NT2/D1 (cell line): ENCODE measurements around the gene NFIA.
A peak's percentile ranks its signal among the peaks of the same experiment; 100 is the strongest.

Source experiments
- DNase-seq: peaks from one replicate; pipeline ENCODE4 v3.0.0-alpha.2; 2011; ENCODE audit warnings: low read depth, low spot score
- H3K27me3 ChIP-seq: 2 replicates; pipeline ENCODE4 v1.6.0; 2011; ENCODE audit warnings: mild to moderate bottlenecking; ENCODE audit not compliant: insufficient read length, insufficient read depth
- H3K36me3 ChIP-seq: 2 replicates; pipeline ENCODE4 v1.6.1; 2011; ENCODE audit warnings: mild to moderate bottlenecking, low read length, mixed read lengths; ENCODE audit not compliant: insufficient read depth, insufficient read length
- H3K4me1 ChIP-seq: 2 replicates; pipeline ENCODE4 v1.5.1; 2011; ENCODE audit not compliant: insufficient read depth, insufficient read length
- H3K4me3 ChIP-seq: 2 replicates; pipeline ENCODE4 v1.5.1; 2011; ENCODE audit warnings: low read depth; ENCODE audit not compliant: insufficient read length
- H3K9ac ChIP-seq: 2 replicates; pipeline ENCODE4 v1.6.0; 2011; ENCODE audit warnings: low read depth; ENCODE audit not compliant: insufficient read length
- H3K9me3 ChIP-seq: 2 replicates; pipeline ENCODE4 v1.5.1; 2011; ENCODE audit warnings: mild to moderate bottlenecking, low read length; ENCODE audit not compliant: insufficient read depth
- SUZ12 ChIP-seq: IDR thresholded peaks from 2 replicates; pipeline ENCODE4 v1.6.1; 2011; ENCODE audit not compliant: insufficient read length, insufficient read depth; ENCODE audit errors: extremely low read depth
- YY1 ChIP-seq: IDR thresholded peaks from 2 replicates; pipeline ENCODE4 v1.6.1; 2011; ENCODE audit not compliant: insufficient read length, insufficient read depth
- ZNF274 ChIP-seq: IDR thresholded peaks from 2 replicates; pipeline ENCODE4 v1.6.1; 2011; ENCODE audit warnings: mild to moderate bottlenecking, low read depth, low read length

NFIA gene

GRCh38 chr1:61077676-61078541 is 4.5 kb upstream of the NFIA start:
- no peaks in the 10 kb centered on the region for H3K36me3 ChIP-seq
- H3K4me1 ChIP-seq = no peaks in the 10 kb centered on the region
- peak overlapping the region; percentile 54 for H3K4me3 ChIP-seq
- no peak overlapping the region for H3K9ac ChIP-seq
- DNase-seq = peak; percentile 99
- no peaks in the 10 kb centered on the region for H3K9me3 ChIP-seq
- peaks cover 40% of the 10 kb centered on the region for H3K27me3 ChIP-seq
- TF ChIP-seq YY1 (no peak), SUZ12 (no peak), ZNF274 (no peak)

GRCh38 chr1:61078618-61079295 is 3.6 kb upstream of the NFIA start:
- no peaks in the 10 kb centered on the region for H3K4me1 ChIP-seq
- H3K36me3 ChIP-seq = no peaks in the 10 kb centered on the region
- no peak overlapping the region for H3K4me3 ChIP-seq
- H3K9ac ChIP-seq = no peak overlapping the region
- TF ChIP-seq YY1 = no peak
- TF ChIP-seq SUZ12 = no peak
- TF ChIP-seq ZNF274 = no peak
- H3K27me3 ChIP-seq = peaks cover 49% of the 10 kb centered on the region
- no peaks in the 10 kb centered on the region for H3K9me3 ChIP-seq
- DNase-seq = no peak

GRCh38 chr1:61079296-61079897 is 3.0 kb upstream of the NFIA start:
- H3K27me3 ChIP-seq = peaks cover 55% of the 10 kb centered on the region
- DNase-seq = no peak
- no peaks in the 10 kb centered on the region for H3K4me1 ChIP-seq
- peak overlapping the region; percentile 44 for H3K9ac ChIP-seq
- TF ChIP-seq YY1 (no peak), SUZ12 (no peak), ZNF274 (no peak)
- no peaks in the 10 kb centered on the region for H3K36me3 ChIP-seq
- no peaks in the 10 kb centered on the region for H3K9me3 ChIP-seq
- H3K4me3 ChIP-seq = no peak overlapping the region

GRCh38 chr1:61079898-61080336 is 2.4 kb upstream of the NFIA start:
- H3K27me3 ChIP-seq = peaks cover 60% of the 10 kb centered on the region
- DNase-seq = peak; percentile 74
- no peaks in the 10 kb centered on the region for H3K9me3 ChIP-seq
- no peaks in the 10 kb centered on the region for H3K4me1 ChIP-seq
- H3K4me3 ChIP-seq = no peak overlapping the region
- H3K9ac ChIP-seq = peak overlapping the region; percentile 44
- no peaks in the 10 kb centered on the region for H3K36me3 ChIP-seq
- TF ChIP-seq YY1 = no peak
- TF ChIP-seq SUZ12 = no peak
- no peak for TF ChIP-seq ZNF274

- Histone ChIP-seq H3K4me1 (no peaks in the 10 kb centered on the region), H3K36me3 (no peaks in the 10 kb centered on the region), H3K9me3 (no peaks in the 10 kb centered on the region), H3K4me3 (no peak overlapping the region), H3K9ac (no peak overlapping the region), H3K27me3 (peaks cover 67% of the 10 kb centered on the region)
- no peak for DNase-seq
- TF ChIP-seq SUZ12 (no peak), ZNF274 (no peak), YY1 (no peak)
These were observed 1.8 kb upstream of the NFIA start for GRCh38 chr1:61080413-61081143.

- Histone ChIP-seq H3K36me3 (no peaks in the 10 kb centered on the region), H3K4me3 (peak overlapping the region; percentile 73), H3K9me3 (no peaks in the 10 kb centered on the region), H3K27me3 (peaks cover 73% of the 10 kb centered on the region), H3K4me1 (no peaks in the 10 kb centered on the region), H3K9ac (peak overlapping the region; percentile 6)
- no peak for DNase-seq
- TF ChIP-seq ZNF274 = no peak
- TF ChIP-seq YY1 = no peak
These were observed 1.1 kb upstream of the NFIA start for GRCh38 chr1:61081144-61081685.
